Measurements from ENCODE around the gene ST7. TPM values are rescaled to one million over a fixed set of nuclear protein-coding genes. Genes with fewer than 3 reads are reported as not detected.
A peak's percentile ranks its signal among the peaks of the same experiment; 100 is the strongest.

The ST7 gene
- total and polyA plus RNA-seq, 2 of the 13 experiments (the other 11 are each of a cell fraction or from before 2014, with no cell fraction given) = 17.3 to 23.5 TPM

DNA sequence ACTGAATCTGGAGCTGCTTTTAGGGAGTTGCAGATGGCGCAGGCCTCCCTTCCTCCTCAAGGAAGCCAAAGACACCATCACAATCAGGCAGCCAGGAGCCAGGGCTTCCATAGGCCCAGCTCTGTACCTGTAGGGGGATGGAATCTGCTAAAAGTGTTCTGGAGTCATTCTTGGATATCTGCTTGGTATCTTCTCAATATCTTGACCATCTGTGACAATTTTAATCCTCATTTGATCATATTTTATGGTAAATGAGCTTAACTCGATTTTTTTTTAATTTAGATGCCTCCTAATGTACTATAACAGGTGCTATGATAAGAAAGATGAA is 3.1 kb downstream of the ST7 start:
- Histone ChIP-seq H3K27me3 (ENCODE audit: control insufficient read depth in 1 of 2, insufficient read depth in 2 of 2, low read length in 2 of 2) (no peaks in the 10 kb centered on the region; a peak in 1 of 5 replicates), H3K4me3 (replicated peaks in 1 of 3; ENCODE audit: insufficient read depth in 1 of 3, low read depth in 2 of 3, low read length in 3 of 3) (no peak overlapping the region), H3K4me1 (ENCODE audit: insufficient read depth, low read length) (peaks cover 33% of the 10 kb centered on the region), H3K27ac (ENCODE audit: extremely low read length, insufficient read depth, low read length) (peak overlapping the region; percentile 37), H2AFZ (ENCODE audit: low read length) (no peak overlapping the region), H3K79me2 (ENCODE audit: insufficient read depth, low read length) (peaks cover 64% of the 10 kb centered on the region), H3K4me2 (ENCODE audit: low read depth, low read length) (peak overlapping the region; percentile 84; the same call in 1 of the 2 replicates), H3K9me3 (ENCODE audit: low read length) (no peaks in the 10 kb centered on the region), H4K20me1 (ENCODE audit: insufficient read depth, low read length) (no peaks in the 10 kb centered on the region), H3K9ac (ENCODE audit: insufficient read depth, low read depth, low read length) (no peak overlapping the region), H3K36me3 (replicated peaks in 1 of 2; ENCODE audit: control insufficient read depth in 1 of 2, insufficient read depth in 2 of 2, low read length in 2 of 2) (no peaks in the 10 kb centered on the region)
- WGBS (ENCODE audit: low lambda C conversion rate) = 50% methylated on average over 1 of the region's 2 CpGs
- DNase-seq (ENCODE audit: low spot score) = no peak
- in situ Hi-C loops (cut with HindIII; ENCODE audit: extremely low pct_ligation_motif_present, low pct_unique_long_range_greater_than_20kb) (no loop called here), intact Hi-C loops (cut with micrococcal nuclease; ENCODE audit: unreplicated experiment) (no loop called here)
- TF ChIP-seq ERF (CRISPR knock-in tag; IDR thresholded peaks at IDR 0.05) (no peak), HNRNPUL1 (IDR thresholded peaks at IDR 0.05; ENCODE audit: low read depth, low read length) (no peak), IKZF4 (CRISPR knock-in tag; IDR thresholded peaks at IDR 0.05; ENCODE audit: borderline replicate concordance, low read depth, not compliant biosample characterization) (no peak), SOX5 (CRISPR knock-in tag; IDR thresholded peaks at IDR 0.05; ENCODE audit: borderline replicate concordance) (no peak), KLF15 (CRISPR knock-in tag; IDR thresholded peaks at IDR 0.05; ENCODE audit: borderline replicate concordance) (no peak), ZNF296 (CRISPR knock-in tag; conservative IDR thresholded peaks at IDR 0.05) (no peak), AHR (CRISPR knock-in tag; IDR thresholded peaks at IDR 0.05) (no peak), MAZ (IDR thresholded peaks at IDR 0.05; ENCODE audit: borderline replicate concordance, low read depth, low read length) (no peak), MAZ (CRISPR knock-in tag; IDR thresholded peaks at IDR 0.05; ENCODE audit: low read depth) (no peak), NFIB (CRISPR knock-in tag; IDR thresholded peaks at IDR 0.05; ENCODE audit: borderline replicate concordance) (no peak), GTF3A (CRISPR knock-in tag; conservative IDR thresholded peaks at IDR 0.05) (no peak), GLI4 (CRISPR knock-in tag; IDR thresholded peaks at IDR 0.05; ENCODE audit: borderline replicate concordance) (no peak), TEAD3 (CRISPR knock-in tag; optimal IDR thresholded peaks at IDR 0.05; ENCODE audit: borderline replicate concordance) (no peak), ZSCAN25 (CRISPR knock-in tag; IDR thresholded peaks at IDR 0.05) (no peak), BRD4 (CRISPR knock-in tag; IDR thresholded peaks at IDR 0.05) (no peak), ARNTL (CRISPR knock-in tag; IDR thresholded peaks at IDR 0.05) (no peak), NFATC3 (CRISPR knock-in tag; IDR thresholded peaks at IDR 0.05) (no peak), ZNF766 (CRISPR knock-in tag; IDR thresholded peaks at IDR 0.05; ENCODE audit: borderline replicate concordance) (no peak)
- TF ChIP-seq, protein P1, sequence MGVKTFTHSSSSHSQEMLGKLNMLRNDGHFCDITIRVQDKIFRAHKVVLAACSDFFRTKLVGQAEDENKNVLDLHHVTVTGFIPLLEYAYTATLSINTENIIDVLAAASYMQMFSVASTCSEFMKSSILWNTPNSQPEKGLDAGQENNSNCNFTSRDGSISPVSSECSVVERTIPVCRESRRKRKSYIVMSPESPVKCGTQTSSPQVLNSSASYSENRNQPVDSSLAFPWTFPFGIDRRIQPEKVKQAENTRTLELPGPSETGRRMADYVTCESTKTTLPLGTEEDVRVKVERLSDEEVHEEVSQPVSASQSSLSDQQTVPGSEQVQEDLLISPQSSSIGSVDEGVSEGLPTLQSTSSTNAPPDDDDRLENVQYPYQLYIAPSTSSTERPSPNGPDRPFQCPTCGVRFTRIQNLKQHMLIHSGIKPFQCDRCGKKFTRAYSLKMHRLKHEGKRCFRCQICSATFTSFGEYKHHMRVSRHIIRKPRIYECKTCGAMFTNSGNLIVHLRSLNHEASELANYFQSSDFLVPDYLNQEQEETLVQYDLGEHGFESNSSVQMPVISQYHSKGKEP (CRISPR knock-in tag; IDR thresholded peaks at IDR 0.05) = no peak
- TF ChIP-seq, protein P2, sequence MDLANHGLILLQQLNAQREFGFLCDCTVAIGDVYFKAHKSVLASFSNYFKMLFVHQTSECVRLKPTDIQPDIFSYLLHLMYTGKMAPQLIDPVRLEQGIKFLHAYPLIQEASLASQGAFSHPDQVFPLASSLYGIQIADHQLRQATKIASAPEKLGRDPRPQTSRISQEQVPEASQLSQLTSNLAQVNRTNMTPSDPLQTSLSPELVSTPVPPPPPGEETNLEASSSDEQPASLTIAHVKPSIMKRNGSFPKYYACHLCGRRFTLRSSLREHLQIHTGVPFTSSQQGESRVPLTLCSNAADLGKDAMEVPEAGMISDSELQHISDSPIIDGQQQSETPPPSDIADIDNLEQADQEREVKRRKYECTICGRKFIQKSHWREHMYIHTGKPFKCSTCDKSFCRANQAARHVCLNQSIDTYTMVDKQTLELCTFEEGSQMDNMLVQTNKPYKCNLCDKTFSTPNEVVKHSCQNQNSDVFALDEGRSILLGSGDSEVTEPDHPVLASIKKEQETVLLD (CRISPR knock-in tag; IDR thresholded peaks at IDR 0.05; ENCODE audit: low read depth) = no peak
- TF ChIP-seq, protein P3, sequence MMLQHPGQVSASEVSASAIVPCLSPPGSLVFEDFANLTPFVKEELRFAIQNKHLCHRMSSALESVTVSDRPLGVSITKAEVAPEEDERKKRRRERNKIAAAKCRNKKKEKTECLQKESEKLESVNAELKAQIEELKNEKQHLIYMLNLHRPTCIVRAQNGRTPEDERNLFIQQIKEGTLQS (CRISPR knock-in tag; IDR thresholded peaks at IDR 0.05) = no peak
- POLR2A ChIA-PET = no interaction called here
- FAIRE-seq = no peak
- no TSS peak for BruUV-seq (replicated peaks)
- CTCF ChIA-PET (ENCODE audit: low intra/inter-chr PET ratio, low total read pairs) = no interaction called here
- ATAC-seq = no peak
